ACHN (cell line): ENCODE measurements around the gene CLSTN3.
"Not testable (repeated sequence)": the region's sequence is repeated elsewhere in the genome, so short reads cannot be mapped to it uniquely, and the experiment has no call there.

ENCODE experiments used
- DNase-seq: peaks from one replicate; pipeline ENCODE4 v3.0.0-alpha.2; 2015
- in situ Hi-C: cut with HindIII; loops from 2 replicates; pipeline ENCODE4 v1.10.0; 2017; ENCODE audit warnings: low sequenced_read_pairs, low pct_ligation_motif_present, low pct_unique_long_range_greater_than_20kb

CLSTN3 gene

GRCh38 chr12:7101694-7102131, 28.5 kb upstream of the CLSTN3 start:
- DNase-seq = no peak
- in situ Hi-C loops = no loop called here

GRCh38 chr12:7102582-7102981, 27.6 kb upstream of the CLSTN3 start:
- in situ Hi-C loops = no loop called here
- no peak for DNase-seq

- in situ Hi-C loops = no loop called here
- DNase-seq = no peak
Observed at GRCh38 chr12:7103837-7104584, 26.2 kb upstream of the CLSTN3 start.

GRCh38 chr12:7106082-7106481, 24.1 kb upstream of the CLSTN3 start:
- no peak for DNase-seq
- in situ Hi-C loops = no loop called here

- in situ Hi-C loops, DNase-seq: not testable (repeated sequence)
Observed at GRCh38 chr12:7107181-7107580, 23.0 kb upstream of the CLSTN3 start.

DNA sequence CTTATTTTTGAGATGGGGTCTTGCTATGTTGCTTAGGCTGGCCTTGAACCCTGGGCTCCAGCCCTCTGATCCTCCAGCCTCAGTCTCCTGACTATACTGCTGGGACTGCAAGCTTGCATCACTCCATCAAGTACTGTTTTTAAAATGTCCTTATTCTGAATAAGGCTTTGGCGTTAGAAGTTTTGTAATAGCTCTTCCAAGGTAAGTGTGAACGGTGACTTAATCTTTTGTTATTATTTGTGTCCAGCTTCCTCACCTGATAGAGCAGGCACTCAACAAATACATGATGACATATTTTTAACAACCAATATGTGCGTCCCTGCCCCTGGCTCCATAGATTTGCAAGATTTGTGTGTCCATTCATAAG, 22.6 kb upstream of the CLSTN3 start:
- DNase-seq = peak; percentile 27
- in situ Hi-C loops = no loop called here

GRCh38 chr12:7108003-7108795, 22.0 kb upstream of the CLSTN3 start:
- DNase-seq = peak; percentile 94
- in situ Hi-C loops = no loop called here

- in situ Hi-C loops = no loop called here
- peak; percentile 90 for DNase-seq
Observed at GRCh38 chr12:7108796-7109571, 21.2 kb upstream of the CLSTN3 start, which contains the start of gene C1RL. Gene C1RL (minus strand): TSS chr12:7109214. CDS start chr12:7109180, 34 bp downstream.

- DNase-seq = no peak
- in situ Hi-C loops = no loop called here
Observed at GRCh38 chr12:7109572-7109920, 20.6 kb upstream of the CLSTN3 start.

GRCh38 chr12:7110661-7111060, 19.5 kb upstream of the CLSTN3 start:
- no peak for DNase-seq
- in situ Hi-C loops = no loop called here

GRCh38 chr12:7112041-7112440, 18.1 kb upstream of the CLSTN3 start:
- in situ Hi-C loops = no loop called here
- DNase-seq = no peak

- in situ Hi-C loops = no loop called here
- peak; percentile 51 for DNase-seq
Observed at GRCh38 chr12:7113389-7113871, 16.7 kb upstream of the CLSTN3 start.

DNA sequence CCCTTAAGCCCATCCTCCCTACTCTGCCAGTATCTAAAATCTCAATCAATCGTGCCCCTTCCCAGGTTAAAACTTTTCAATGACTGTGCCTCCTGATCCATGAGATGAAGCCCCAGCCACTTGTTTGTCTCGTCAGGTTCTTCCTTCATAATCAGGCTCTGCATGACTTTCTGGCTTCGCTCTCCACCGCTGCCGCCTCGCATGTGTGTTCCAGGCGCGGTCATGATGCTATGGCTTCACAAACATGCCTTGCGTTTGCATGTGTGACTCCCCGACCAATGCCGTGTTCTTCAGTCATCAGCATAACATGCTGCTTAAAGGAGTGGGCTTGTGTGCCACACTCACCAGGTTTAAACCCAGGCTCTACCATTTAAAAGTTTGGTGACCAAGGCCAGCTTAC, 16.2 kb upstream of the CLSTN3 start:
- in situ Hi-C loops = no loop called here
- DNase-seq = no peak

DNA sequence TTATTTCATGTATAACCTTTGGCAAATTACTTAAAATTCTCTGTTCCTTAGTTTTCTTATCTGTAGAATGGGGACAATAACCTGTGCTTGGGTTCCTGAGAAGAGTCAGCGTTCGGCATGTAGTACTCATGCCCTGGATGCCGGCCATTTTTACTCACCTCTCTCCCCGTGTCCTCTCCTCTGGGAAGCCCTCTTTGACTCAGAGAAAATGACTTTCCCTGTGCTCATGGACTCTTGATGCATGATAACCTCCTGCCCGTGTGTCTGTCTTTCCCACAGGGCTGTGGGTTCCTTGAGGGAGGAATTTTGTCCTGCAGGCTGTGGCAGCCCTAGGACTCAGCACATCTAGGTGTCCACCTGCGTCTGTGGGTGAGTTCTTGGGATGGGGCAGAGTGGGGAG, 15.3 kb upstream of the CLSTN3 start:
- no peak for DNase-seq
- in situ Hi-C loops = no loop called here

DNA sequence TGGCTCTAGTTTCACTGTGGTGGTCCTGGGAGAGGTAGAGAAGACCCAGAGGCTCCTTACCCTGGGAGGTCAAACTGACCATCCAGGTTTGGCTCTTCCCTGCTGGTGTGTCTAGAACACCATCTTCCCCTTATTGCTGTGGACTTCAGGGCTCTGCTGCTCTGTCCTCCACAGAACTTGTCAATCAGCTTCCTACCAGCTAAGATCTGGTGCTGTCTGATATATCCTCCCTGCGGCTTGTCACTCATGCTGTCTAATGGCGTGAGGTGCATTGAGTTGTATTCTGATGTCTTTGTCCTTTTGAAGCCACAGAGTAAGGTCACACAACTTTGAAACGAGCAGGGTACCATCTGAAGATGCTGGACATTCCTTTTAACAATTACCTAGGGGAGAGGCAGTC, 14.0 kb upstream of the CLSTN3 start:
- in situ Hi-C loops = no loop called here
- DNase-seq = no peak

- DNase-seq = no peak
- in situ Hi-C loops = no loop called here
Observed at GRCh38 chr12:7116916-7117315, 13.3 kb upstream of the CLSTN3 start.

DNA sequence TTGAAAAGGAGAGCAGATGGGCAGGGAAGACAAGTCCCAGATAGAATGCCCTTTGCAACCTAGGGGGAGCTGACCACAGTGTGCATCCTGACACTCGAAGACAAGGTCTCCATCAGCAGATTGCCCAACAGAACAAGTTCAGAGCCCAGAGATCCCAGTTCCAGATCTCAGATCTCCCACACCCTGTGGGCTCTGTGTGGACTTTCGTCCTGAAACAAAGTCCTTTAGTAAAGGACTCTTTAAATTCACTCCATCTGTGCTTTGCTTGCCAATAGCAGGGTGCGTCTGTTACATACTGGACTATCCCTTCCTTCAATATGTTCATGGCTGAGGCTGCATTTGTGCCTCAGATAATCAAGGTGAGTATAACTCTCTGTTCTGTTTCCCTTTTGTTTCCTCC, 12.5 kb upstream of the CLSTN3 start:
- in situ Hi-C loops = no loop called here
- DNase-seq = no peak

- in situ Hi-C loops = no loop called here
- no peak for DNase-seq
Observed at GRCh38 chr12:7118881-7119280, 11.3 kb upstream of the CLSTN3 start.

DNA sequence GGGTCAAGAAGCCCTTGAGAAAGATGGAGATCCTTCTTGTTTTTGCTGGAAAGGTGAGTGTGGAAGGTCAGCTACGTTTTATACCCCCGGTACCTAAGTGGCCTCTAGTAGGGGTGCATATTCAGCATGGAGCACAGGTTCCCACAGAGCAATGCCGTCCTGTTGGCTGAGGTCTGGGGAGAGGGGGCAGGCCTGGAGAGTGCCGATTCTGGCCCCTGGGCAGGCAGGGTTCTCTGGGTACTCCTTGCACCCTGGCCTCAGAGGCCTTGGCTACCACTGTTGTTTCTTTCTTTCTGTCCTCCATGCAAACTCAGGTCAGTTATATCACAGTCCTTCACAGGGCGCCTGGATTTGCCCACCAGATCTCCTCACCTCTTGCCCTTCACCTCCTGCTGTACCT, 10.0 kb upstream of the CLSTN3 start:
- in situ Hi-C loops = no loop called here
- no peak for DNase-seq
